ENCODE results near the gene NELFB.

Gene NELFB

GRCh38 chr9:137293482-137294090, 38.5 kb downstream of the NELFB start:
- DNase-seq = no peak

DNA sequence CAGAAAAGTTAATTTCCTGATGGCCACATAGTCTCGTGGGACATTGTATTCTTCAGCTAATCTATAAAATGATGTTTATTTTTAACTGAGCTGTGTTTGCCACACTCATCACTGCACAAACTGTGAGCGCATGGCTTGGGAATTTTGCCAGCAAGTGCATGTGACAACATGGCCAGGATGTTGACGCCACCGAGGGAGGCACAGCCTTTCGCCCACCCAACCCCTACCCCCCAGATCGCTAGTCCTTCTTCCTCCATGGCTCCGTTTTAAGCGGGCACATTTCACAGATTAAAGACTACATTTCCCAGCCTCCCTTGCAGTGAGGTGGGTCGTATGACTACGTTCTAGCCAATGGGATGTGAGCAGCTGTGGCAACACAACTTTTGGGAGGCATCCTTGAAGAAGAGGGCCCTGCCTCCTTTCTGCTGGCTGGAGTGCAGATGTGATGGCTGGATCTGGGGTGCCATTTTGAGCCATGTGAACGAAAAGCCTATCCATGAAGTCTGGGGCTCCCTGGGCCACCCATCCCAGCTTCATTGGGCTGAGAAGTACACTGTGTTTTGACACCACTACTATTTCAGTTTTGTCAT, 39.1 kb downstream of the NELFB start:
- peak; percentile 33 for DNase-seq

DNA sequence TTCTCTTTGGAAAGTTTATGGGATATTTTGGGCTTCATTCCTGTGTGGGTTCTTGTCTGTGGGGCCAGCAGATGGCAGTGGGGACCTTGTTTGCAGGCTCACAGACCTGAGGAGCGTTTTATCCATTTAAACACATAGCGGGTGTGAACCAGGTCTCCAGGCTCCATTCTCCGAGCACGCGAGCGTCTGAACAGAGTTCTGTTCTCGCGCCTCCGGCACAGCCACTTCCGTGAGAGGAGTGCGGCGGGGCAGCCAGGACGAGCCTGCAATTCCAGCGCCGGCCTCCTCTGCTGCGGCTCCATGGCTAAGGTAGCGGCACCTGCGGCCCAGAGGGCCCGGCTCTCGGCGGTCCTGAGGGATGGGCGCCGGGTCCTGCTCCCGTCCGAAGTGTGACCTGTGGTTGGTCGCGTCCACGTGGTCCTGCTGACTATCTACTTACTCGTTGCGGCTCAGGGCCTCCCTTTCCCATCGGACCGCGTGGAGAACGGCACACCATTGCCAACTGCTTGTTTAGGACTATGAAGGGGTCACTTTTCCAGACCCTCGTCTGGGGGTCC, 39.6 kb downstream of the NELFB start:
- DNase-seq = no peak

DNA sequence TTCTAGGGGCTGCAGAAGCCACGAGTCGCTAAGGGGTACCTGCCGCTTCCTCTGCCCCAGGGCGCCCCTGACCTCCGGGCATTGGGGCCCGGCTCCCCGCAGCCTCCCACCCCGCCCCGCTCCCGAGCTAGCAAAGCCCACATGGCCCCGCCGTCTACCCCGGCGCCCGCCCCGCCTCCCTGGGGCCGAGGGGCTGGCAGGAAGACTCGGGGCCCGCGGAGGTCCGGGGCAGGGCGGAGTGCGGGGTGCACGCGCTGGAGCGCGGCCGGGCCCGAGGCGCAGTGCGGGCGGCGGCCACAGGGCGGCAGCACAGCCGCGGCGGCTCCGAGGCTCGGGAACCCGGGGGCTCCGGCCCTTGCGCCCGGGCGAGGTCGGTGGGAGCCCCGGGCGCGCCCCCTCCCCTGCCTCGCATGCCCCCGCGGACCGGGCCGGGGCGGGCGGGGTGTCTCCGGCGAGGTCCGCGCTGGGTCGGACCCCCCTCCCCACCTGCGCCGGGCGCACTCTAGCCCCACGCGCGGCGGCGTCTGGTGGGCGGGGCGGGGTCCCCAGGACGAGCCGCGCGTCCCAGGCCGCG, 40.2 kb downstream of the NELFB start:
- DNase-seq = peak; percentile 42

DNA sequence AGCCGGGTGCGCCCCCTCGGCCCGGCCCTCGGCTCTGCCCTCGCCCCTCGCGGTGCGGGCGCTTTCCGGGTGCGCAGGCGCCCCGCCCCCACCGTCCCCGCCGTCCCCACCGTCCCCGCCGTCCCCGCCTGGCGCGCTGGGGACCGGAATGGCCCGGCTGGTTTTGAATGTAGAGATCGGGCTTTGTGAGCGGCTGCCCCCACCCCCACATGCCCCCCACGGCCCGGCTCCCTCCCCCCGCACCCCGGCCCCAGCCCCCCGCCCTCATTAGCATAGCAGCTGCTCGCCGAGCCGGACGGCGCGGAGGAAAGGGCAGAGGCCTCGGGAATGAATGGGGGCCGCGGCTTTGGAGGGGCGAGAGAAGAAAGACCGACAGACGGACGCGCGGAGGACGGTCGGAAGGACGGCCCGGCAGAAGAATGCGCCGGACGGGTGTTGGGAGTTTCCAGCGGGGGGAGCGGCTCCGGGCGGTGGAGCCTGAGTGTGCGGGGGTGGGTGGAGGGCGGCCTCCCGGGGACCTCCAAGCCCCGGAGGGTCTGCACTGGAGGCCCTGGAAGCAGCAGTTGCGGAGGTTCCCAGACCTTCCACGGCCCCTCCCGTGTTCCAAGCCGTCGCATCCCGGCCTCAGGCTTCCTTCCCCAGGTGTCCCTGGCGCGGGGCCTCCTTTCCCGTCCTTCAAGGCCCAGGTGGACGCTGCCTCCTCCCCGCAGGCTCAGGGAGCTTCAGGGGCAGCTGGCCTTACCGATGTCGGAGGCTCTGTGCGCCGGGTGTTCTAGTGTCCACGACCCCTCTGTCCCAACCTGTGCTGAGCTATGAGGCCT, 40.9 kb downstream of the NELFB start:
- no peak for DNase-seq

GRCh38 chr9:137296670-137297664, 41.8 kb downstream of the NELFB start:
- DNase-seq = no peak

DNA sequence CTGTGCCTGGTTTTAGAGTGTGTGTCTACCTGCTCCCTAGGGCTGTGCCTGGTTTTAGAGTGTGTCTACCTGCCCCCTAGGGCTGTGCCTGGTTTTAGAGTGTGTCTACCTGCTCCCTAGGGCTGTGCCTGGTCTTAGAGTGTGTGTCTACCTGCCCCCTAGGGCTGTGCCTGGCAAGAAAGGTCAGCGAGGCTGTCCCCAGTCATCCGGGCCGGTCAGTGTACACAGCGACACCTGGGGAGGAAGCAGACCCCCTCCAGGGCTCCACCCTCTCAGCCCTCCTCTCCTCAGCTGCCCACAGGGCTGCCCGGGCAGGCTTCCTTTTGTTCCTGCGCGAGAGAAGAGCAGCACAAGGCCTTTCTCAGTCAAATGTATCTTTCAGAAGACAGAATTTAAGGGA, 42.8 kb downstream of the NELFB start:
- no peak for DNase-seq

- DNase-seq = no peak
Observed at GRCh38 chr9:137298401-137299202, 43.5 kb downstream of the NELFB start.

- no peak for DNase-seq
Observed at GRCh38 chr9:137299203-137299565, 44.1 kb downstream of the NELFB start.

DNA sequence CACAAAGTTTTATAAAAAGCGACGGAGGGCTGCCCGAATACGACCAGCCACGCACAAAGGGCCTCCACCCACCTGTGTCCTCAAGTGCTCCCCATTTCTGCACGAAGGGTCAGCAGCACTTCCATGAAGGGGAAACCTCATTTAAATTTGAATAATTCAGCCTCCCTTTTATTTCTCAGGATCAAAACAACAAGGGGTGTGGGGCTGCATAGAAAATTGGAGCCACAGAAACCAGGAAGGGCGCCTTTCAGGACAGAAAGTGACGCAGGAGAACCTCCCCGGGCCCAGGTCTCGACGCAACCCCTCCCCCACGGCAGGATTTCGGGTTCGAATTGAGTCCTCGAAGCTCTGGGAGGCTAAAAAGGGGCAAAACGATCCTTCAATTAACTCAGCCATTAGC, 44.8 kb downstream of the NELFB start:
- no peak for DNase-seq

DNA sequence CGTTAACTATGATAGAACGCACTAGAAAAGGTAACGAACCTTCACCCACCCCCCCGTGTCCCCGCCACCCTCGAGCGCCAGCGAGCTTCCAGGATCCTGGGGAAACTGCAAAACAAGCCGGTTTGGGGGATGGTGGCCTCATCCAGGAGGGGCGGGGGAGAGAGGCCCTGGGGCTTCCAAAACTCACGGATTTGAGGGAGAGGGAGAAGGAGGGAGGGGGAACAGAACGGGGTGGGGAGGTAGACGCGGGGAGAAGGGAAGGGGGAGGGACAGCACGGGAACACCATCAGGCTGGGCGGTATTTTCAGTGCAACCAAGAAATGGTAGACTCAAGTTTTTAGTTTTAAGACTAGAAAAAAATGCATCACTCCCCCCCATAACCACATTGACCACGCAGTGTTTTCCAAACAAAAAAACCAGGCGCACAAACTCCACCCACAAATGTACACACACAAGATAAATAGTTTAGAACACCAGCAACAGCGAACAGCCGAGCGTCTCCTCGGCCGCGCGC, 45.5 kb downstream of the NELFB start:
- no peak for DNase-seq

- DNase-seq = no peak
Observed at GRCh38 chr9:137301081-137301947, 46.2 kb downstream of the NELFB start.

GRCh38 chr9:137302118-137302448, 47.0 kb downstream of the NELFB start, which contains the start of gene NRARP:
Gene NRARP, minus strand, starts transcription at chr9:137302271. Its CDS starts 343 bp downstream, at chr9:137301928.
- peak; percentile 88 for DNase-seq

DNA sequence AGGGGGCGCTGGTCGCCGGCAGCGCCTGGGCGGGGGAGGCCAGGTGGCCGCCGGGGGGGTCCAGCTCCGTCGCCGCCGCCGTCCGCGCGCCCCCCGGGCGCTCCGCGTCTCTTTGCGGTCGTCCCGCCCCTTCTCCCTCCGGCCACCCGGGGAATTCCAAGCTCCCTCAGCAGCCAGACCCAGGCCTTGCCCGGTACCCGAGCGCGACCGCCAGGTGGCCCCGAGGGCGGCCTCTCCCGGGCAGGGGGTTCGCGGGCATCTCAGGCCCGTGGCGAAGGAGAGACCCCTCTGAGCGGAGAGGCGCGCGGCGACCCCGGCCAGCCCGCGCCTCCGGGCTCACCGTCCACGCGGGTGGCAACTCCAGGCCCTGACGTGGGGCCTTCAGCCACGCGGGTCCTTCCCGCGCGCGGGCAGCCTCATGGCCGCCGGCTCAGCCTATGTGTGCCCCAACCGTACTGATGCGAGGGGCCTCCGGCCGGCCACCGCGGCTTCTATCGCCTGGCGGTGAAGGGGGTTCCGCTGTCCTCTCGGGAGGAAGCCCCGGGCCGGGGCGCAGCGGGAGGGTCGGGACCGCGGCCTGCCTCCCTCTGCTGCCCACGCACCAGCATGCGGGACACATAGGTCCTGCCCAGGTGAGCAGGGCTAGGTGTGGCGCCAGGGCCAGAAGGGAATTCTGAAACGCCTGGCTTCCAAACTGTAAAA, 47.5 kb downstream of the NELFB start:
- no peak for DNase-seq

DNA sequence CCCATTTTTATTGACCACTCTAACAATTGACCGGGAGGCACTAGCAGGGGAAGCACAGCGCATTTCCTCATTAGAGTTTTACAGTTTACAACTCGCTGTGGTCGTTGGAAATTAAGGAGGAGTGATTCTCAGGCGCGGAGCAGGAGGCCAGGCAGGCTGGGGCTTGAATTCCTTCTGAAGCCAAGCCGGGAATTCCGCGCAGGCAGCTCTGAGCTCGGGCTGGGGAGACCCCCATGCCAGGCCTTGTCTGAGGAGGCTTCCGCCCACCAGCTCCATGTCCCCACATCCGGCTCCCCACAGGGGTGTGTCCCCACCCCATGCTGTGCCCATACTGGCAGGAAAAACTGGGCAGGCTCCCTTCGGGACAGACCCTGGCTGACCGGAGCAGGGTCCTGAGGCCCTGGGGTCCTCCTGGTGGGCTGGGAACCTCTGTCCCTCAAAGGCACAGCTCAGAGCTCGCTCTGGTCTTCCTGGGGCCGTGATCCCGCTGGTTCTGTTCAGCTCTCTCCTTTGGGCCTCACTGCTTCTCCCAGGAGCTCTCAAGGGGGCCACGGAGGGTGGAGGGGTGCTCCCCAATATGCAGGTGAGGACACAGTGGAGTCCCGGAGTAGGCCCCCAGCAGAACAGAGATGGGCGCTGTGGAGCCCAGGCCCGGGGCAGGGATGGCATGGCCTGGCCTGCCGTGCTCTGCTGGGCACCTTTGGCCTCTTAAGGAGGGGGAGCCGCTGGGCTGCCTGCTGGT, 48.2 kb downstream of the NELFB start:
- DNase-seq = no peak

DNA sequence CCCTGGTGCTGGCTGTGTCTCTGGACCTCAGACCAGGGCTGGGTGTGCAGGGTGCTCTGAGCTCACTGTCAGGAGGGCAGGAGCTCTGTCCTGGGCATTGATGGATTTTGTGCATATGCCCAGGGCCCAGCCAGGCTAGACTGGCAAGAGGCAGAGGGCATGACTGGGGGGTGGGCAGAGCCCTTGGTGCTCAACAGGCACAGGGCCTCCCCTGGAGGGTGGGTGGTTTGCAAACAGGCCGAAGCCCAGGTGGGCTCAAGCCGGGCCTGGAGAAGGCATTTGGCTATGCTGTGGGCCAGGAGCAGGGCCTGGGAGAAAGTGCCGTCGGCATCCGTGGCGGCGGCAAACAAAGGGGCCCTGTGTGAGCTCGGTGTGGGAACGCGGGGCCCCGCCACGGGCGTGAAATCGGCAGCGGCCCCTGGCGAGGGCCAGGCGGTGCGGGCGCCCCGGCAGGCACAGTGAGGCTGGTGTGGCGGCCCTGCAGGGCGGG, 48.8 kb downstream of the NELFB start:
- DNase-seq = no peak

DNA sequence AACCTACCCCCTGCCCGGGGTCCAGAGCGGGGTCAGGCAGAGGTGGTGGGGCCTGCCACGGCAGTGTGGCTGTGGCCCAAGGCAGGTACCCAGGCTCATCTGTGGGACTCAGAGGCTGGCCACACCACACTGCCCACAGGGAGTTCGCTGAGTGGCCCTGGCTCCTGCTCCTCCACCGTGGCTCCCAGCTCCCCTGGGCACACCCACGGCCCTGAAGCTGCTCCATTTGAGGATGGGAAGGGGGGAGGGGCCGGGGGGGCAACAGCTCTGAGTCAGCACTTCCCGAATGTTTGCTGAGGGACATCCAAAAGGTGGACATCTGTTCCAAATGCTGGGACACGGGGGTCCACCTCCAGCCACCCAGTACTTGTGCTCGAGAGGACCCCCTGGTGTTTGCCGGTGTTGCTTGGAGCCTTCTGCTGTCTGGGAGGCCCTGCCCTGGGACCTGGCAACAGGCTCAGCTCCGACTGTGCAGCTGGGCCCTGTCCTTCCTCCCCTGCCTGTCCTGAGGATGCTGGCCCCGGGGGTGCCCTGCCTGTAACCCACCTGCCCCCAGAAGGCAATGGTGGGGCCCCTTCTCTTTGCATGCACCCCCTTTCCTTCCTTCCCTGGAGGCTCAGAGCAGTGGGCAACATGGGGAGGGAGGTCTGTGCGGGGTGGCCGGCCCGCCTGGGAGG, 49.4 kb downstream of the NELFB start:
- DNase-seq = no peak
